Superior temporal gyrus (tissue), 1 donor: ENCODE data around the gene TRIM37.

ENCODE experiments used
- DNase-seq: peaks from one replicate; pipeline ENCODE4 v3.0.0-alpha.2; 2016; ENCODE audit errors: extremely low spot score

The TRIM37 gene

GRCh38 chr17:59030811-59031210 is 75.9 kb downstream of the TRIM37 start:
- no peak for DNase-seq

DNA sequence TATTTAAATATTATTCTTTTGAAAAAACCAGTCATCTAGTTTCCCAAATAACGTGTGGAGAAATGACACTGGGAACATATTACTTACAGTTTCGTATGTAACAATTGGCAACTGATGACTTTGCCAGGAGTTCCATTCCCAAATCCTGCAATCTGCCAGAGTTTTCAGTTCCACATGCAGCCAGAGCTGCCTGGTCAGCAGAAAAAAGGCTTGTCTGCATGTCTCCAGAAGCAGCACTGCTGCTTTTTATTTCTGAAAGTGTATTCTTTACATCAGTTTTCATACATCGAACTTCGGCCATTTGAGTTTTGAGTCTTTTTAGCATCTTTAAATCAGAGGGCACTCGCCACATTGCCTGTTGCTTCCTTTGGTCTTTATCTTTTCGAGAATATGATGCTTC is 78.4 kb downstream of the TRIM37 start:
- DNase-seq = peak; percentile 42

GRCh38 chr17:59027750-59028149 is 78.9 kb downstream of the TRIM37 start:
- no peak for DNase-seq

DNA sequence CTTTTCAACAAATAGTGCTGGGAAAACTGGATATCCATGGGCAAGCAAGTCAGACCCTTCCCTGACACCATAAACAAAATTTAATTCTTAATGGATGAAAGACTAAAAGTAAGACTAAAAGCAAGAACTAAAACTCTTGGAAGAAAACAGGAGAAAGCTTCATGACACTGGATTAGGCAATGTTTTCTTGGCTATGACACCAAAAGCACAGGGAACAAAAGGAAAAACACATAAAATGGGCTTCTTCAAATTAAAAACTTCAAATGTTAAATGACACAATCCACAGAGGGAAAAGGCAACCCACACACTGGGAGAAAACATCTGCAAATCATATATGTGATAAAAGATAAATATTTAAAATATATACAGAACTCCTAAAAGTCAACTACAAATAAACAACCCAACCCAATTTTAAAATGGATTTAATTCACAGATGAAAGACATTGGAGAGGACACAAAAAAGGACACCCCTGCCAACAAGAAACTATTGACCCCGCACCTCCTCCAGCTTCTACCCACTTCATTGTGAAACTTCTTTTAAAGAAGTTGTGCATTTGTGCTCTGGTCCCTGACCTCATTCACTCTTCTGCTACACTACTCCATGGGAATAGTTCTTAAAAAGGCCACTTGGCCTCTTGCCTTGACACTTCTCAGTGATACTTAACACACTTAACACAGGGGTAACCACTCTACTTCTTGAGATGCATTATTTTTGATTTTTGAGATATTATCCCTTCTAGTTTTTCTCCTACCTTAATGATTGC is 80.3 kb downstream of the TRIM37 start:
- DNase-seq = no peak

DNA sequence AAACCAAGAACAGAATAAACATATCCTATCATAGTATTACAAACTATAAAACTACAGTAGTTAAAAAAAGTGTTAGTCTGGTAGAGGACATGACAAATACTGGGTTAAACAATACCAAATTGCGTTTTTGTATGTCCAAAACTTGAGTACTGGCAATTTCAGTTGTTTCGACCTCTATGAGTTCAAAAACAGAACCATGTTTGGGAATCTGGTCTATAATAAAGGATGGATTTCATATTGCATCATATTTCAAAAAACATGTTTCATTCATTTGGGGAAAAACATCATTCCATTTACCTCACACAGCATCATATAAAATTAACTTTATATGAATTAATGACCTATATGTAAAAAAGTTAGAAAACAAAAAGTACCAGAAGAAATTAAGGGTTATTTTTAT is 81.8 kb downstream of the TRIM37 start:
- DNase-seq = no peak

- DNase-seq = no peak
These were observed 88.7 kb downstream of the TRIM37 start for GRCh38 chr17:59018019-59018418.

- no peak for DNase-seq
These were observed 94.7 kb downstream of the TRIM37 start for GRCh38 chr17:59011975-59012374.

GRCh38 chr17:59010026-59010425 is 96.7 kb downstream of the TRIM37 start:
- DNase-seq = no peak

DNA sequence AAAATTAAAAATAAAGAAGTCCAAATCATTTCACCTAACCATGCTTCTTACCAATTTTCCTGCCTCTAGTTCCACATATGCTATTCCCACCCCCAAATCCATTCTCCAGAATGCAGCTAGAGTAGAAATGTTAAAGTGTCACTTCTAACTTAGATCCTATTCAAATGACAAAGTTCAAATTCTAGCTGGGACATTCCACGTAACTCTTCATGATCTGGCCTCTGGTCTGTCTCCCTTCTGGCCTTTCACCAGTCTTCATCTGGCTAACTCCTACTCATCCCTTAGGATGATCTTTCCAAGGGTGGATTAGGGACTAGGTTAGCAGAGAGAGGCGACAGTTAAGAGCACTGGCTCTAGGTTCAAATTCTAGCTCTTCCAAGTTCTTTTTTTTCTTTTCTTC is 97.9 kb downstream of the TRIM37 start:
- no peak for DNase-seq

- no peak for DNase-seq
These were observed 98.7 kb downstream of the TRIM37 start for GRCh38 chr17:59007995-59008394.

DNA sequence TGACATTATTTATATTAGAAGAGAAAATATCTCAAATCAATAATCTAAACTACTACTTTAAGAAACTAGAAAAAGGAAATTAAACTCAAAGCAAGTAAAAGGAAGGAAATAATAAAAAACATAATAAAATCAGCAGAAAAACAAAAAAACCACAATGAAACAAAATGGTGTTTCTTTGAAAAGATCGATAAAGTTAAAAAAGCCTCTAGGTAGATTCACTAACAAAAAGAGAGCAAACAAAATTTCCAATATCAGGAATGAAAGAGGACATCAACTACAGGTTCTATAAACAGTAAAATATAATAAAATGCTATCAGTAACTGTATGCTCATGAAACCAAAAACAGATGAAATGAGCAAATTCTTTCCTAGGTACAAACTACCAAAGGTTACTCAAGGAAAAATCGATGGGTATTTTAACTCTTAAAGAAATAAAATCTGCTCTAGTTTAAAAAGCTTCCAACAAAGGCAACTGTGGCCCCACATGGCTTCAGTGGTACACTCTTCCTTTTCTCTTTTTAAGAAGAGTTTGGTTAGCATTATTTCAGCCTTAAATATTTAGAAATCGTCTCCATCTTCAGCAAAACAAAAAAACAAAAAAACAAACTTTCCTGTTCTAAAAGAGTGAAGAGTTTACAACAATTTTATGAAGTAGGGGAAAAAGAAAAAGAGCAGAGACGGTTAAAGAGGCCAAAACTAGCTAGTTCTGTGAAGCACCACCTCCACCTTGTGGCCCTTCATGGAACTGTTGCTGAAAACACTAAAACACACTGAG is 102.2 kb downstream of the TRIM37 start:
- DNase-seq = peak; percentile 89

DNA sequence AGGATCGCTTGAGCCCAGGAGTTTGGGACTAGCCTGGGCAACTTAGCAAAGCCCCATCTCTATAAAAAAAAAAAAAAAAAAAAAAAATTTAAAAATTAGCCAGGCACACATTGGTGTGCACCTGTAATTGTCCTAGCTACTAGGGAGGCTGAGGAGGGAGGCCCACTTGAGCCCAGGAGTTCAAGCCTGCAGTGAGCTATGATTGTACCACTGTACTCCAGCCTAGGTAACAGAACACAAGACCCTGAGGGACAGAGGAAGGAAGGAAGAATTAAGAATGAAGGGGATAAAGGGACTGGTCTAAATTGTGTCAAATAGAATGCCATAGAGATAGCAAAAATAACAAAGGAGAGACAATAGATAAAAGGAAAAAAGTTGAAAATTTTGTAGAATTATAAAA is 102.8 kb downstream of the TRIM37 start:
- no peak for DNase-seq

- DNase-seq = no peak
These were observed 103.8 kb downstream of the TRIM37 start for GRCh38 chr17:59002848-59003247.

DNA sequence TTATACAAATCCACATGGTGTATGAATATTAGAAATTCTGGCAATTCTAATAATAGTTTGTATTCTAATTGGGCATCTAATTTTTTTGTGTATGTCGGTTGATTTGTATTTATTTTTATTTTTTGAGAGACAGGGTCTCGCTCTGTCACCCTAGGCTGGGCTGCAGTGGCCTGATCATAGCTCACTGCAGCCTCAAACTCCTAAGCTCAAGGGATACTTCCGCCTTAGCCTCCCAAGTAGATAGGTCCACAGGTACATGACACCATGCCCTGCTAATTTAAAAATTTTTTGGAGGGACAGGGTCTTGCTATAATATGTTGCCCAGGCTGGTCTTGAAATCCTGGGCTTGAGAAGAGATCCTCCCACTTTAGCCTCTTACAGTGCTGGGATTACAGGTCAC is 104.6 kb downstream of the TRIM37 start:
- no peak for DNase-seq

- DNase-seq = no peak
These were observed 105.4 kb downstream of the TRIM37 start for GRCh38 chr17:59001158-59001814.

DNA sequence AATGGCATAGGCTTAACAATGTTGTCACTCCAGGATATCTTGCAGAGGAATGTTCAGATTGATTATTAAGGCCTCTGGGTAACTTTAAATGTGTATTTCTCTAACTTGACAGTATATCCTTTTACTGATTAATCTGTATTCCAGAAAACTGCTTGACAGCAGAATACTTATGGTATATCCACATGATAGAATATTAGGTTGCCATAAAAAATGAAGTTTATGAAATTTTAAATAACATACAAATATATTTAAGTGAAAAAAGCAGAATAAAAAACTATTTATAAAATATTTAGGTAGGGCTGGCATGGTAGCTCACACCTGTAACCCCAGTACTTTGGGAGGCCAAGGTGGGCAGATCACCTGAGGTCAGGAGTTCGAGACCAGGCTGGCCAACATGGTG is 106.7 kb downstream of the TRIM37 start:
- DNase-seq = no peak

GRCh38 chr17:58999500-58999899 is 107.2 kb downstream of the TRIM37 start:
- DNase-seq = no peak

DNA sequence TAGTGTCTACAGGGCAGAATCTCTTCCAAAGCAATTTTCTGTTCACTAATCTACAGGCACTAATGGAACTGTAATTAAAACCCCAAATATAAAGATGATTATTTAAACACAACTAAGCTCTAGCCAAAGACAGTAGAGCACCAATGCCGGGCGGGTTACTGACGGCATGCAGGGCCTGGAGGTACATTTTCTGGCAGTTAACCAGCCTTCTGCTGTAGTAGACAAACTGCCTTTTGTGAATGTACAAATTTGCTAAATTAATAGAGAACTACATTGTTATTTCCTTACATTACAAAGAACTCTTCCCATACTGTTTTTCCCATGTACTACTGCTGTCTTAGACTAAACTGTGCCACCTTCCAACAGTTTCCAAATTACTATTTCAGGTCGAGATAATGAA is 107.8 kb downstream of the TRIM37 start:
- DNase-seq = no peak

DNA sequence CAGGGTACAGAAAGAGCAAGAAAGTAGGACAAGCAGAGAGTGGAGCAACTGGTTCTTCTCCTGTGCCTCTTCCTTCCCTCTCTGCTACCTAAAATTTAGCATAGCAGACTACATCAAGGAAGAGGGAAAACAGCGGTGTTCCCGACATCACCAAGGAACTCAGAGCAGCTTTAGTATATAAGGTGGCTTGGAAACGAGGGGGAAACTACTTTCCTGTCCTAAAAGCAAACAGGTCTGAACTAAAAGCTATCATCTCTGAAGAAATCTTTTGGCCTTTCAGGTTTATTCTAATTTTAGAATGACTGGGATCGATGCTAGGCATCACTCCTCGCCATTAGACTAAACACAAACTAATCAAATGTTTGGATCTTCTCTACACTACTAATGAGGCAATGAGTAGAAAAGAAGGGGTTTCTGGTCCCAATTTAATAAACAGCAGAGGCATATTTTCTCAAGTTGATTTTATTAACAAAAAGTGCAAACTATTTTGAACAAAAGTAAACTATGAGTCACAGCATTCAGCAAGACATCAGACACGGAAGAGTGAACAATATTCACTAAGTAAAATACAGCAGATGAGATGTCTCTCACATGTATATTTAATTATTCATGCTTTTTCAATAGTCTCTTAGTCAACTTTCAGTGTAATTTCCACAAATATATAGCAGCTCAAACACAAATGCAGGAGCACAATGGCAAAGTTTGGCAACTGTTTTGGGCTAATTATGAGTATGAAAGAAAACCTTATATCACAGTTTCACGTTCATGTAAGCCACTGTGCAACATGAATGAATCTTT is 108.7 kb downstream of the TRIM37 start:
- DNase-seq = no peak

- DNase-seq = no peak
These were observed 109.7 kb downstream of the TRIM37 start for GRCh38 chr17:58996968-58997367.

DNA sequence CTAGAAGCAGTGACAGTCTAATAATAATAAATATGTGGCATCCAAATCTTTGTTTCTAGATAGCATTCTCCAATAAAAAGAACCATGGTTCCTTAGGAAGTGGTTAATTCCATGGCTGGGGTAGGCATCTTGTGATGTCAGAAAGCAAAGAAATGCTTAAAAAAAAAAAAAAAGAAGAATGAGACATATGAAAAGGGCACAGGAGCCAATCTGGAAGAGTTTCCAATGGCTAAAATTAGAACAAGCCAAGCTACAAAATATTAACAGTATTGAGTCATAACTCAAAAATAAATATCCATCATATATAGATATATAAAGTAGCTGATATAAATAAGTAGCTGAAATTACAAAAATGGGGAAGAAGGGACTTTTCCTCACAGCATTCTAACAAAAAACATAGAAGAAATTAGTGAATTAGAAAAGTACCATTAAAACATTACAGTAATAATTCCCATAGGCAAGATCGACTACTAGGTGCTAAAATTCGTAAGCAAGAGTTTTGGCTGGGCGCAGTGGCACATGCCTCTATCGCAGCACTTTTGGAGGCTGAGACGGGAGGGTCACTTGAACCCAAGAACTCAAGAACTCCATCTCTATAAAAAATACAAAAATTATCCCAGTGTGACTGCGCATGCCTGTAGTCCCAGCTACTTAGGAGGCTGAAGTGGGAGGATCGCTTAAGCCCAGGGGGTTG is 111.3 kb downstream of the TRIM37 start:
- no peak for DNase-seq
